Skeletal muscle satellite cell (primary cell): Measurements from ENCODE around the gene PTGER3.
A peak's percentile ranks its signal among the peaks of the same experiment; 100 is the strongest.

ENCODE experiments used
- H3K27me3 ChIP-seq: 2 replicates; pipeline ENCODE4 v1.7.0; 2013; ENCODE audit warnings: low read length; ENCODE audit not compliant: control insufficient read depth, insufficient read depth
- H3K36me3 ChIP-seq: 2 replicates; pipeline ENCODE4 v1.7.0; 2013; ENCODE audit warnings: mild to moderate bottlenecking, control low read depth, low read length; ENCODE audit not compliant: insufficient read depth
- H3K4me1 ChIP-seq: 2 replicates; pipeline ENCODE4 v1.7.0; 2013; ENCODE audit warnings: low read length; ENCODE audit not compliant: control insufficient read depth, insufficient read depth
- H3K4me2 ChIP-seq: 2 replicates; pipeline ENCODE4 v1.7.0; 2013; ENCODE audit warnings: mild to moderate bottlenecking, low read length
- H3K4me3 ChIP-seq: 2 replicates; pipeline ENCODE4 v1.7.0; 2013; ENCODE audit warnings: low read length
- H3K9ac ChIP-seq: 2 replicates; pipeline ENCODE4 v1.7.0; 2013; ENCODE audit warnings: mild to moderate bottlenecking, low read depth, low read length, moderate library complexity
- H3K9me3 ChIP-seq: replicated peaks from 2 replicates; pipeline ENCODE4 v1.7.0; 2013; ENCODE audit warnings: mild to moderate bottlenecking, control low read depth, low read length

PTGER3 gene

DNA sequence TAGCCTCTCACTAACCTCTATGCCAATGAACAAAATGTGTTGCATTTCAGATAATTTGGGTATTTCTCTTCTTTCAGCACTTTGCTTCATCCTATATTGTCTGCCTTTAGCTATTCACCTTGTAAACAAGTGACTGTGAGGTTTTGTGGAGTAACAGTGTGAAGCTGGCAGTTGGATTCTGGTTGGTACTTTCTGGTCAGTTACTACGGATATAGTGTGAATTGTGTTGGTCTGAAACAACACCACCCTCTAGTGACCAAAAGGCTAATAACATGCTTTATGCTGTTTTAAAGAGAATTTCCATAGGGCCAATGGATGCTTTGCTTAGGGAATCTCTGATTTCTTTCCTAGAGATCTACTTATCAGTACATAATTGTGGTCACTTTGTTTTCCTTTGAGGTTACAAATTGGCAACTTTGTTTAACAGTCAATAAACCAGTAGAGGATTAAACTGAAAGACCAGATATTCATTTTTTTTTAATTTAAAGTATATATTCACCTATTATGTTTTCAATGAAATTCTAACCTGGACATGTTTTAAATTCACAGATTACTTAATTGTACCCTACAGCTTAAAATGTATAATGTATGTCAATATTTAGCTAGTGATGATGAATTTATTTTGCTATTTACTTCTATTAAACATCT lies 2.5 kb upstream of the PTGER3 start:
- Histone ChIP-seq H3K4me1 (peaks cover 12% of the 10 kb centered on the region), H3K4me2 (no peak overlapping the region), H3K9ac (no peak overlapping the region), H3K36me3 (no peaks in the 10 kb centered on the region), H3K4me3 (no peak overlapping the region), H3K27me3 (peaks cover 45% of the 10 kb centered on the region), H3K9me3 (no peaks in the 10 kb centered on the region)

DNA sequence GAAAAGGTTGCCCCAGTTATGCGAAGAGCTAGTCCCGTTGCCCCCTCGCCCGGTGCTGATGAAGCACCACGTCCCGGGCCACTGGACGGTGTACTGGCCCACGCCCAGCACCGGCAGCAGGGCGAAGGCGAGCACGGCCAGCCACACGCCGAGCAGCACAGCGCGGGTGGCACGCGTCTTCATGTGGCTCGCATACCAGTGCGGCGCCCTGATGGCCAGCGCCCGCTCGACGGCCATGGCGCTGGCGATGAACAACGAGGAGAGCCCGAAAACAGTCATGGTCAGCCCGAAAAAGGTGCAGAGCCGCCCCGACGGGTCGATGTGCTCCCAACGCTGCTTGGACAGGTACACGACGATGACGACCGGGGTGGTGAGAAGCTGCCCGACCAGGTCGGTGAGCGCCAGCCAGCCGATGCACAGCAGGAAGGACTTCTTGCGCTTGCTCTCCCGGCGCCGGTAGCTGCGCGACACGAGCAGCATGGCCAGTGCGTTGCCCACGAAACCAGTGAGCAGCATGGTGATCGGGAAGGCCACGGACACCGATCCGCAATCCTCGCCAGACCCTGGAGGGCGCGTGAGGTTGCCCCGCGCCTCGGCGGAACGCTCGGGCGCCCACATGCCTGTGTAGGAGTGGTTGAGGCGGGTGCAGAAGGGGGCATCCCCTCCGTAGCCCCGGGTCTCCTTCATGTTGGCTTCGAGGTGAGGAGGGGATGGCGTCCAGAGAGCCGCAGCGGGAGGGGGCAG lies 553 bp downstream of the PTGER3 start:
- H3K4me2 ChIP-seq, result peak overlapping the region; percentile 78
- peaks cover 63% of the 10 kb centered on the region for H3K27me3 ChIP-seq
- peaks cover 12% of the 10 kb centered on the region for H3K4me1 ChIP-seq
- H3K9me3 ChIP-seq, result no peaks in the 10 kb centered on the region
- no peak overlapping the region for H3K9ac ChIP-seq
- peak overlapping the region; percentile 64 for H3K4me3 ChIP-seq
- H3K36me3 ChIP-seq, result no peaks in the 10 kb centered on the region

DNA sequence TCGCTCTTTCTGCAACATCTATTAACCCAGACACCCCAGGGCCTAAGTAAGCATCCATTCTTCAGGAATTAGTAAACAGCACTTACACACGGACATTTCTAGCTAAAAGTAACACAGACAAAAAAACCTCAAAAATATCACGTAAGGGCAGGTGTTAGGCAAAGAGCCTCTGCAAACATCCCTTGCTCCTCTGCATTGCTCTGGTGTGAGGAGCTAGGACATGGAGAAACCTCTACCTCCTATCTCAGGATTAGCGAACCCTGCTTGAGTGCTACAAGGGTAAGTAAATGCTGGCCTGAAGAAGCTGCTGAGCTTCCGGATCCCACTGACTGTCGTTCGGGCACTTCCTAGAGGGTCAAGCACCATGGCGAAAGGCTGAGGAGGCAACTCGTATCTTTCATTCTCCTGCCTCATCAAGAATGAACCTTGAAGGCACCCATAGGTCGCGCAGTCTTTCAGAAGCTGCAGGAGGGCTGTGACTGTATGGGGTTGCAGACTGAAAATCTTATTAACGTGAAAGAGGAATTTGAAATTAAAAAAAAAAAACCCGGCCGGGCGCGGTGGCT lies 2.1 kb downstream of the PTGER3 start:
- Histone ChIP-seq H3K4me1 (peaks cover 12% of the 10 kb centered on the region), H3K9me3 (no peaks in the 10 kb centered on the region), H3K4me3 (no peak overlapping the region), H3K9ac (no peak overlapping the region), H3K4me2 (no peak overlapping the region), H3K27me3 (peaks cover 73% of the 10 kb centered on the region), H3K36me3 (no peaks in the 10 kb centered on the region)

DNA sequence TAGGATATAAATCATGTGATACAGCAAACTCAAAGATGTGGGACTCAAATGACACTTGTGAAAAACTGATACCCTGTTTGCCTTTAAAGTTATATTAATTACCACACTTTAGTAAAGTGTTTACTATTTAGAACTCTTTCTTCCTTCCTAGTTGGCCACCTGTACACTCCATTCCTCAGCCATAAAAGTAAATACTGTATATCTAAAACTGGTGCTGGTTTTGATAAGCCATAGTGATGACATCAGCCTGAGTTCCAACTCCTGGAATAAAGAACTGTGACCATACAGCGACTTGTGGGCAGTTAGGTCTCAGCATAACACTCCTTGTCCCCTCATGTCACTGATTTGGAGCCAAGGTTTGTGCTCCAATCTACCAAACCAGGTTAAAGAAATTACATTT lies 2.8 kb downstream of the PTGER3 start:
- Histone ChIP-seq H3K9me3 (no peaks in the 10 kb centered on the region), H3K36me3 (no peaks in the 10 kb centered on the region), H3K4me2 (no peak overlapping the region), H3K9ac (no peak overlapping the region), H3K27me3 (peaks cover 72% of the 10 kb centered on the region), H3K4me1 (peaks cover 12% of the 10 kb centered on the region), H3K4me3 (no peak overlapping the region)

DNA sequence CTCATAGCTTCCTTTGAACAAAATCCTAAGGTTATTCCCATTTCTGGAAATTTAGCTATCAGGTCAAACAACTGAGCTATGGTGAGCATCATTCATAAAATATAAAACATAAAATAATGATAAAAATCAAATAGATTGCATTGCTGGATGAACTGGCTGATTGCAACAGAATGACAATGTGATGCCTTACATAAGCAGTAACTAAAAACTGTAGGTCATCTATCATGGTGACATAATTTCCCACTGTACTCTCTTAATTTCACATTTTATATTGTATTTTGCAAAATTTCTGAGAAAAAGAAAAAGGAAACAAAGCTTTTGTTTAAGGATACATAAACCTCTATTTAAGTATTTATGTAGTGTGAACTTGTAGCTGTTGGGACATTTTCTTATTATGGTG lies 4.6 kb downstream of the PTGER3 start:
- Histone ChIP-seq H3K4me3 (no peak overlapping the region), H3K9ac (no peak overlapping the region), H3K4me1 (peaks cover 12% of the 10 kb centered on the region), H3K36me3 (no peaks in the 10 kb centered on the region), H3K27me3 (peaks cover 61% of the 10 kb centered on the region), H3K9me3 (no peaks in the 10 kb centered on the region), H3K4me2 (no peak overlapping the region)

DNA sequence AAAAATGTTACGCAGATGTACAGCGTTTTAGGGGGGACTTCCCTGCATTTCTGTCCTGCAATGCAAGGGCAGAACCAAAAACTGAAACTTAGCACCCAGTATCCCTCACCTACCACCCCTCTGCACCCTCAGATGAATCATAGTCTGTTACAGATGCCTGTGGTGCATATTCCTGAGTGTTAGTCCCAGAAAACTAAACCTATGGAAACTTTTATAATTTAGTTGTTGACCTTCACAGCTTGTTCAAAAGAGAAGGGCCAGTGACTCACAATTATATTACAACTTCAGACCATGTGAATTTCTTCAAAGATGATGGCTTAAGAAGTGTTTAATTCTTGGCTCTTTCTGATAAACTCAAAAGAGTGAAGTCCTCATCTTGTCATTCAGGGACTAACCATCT lies 5.8 kb downstream of the PTGER3 start:
- H3K27me3 ChIP-seq, result peaks cover 48% of the 10 kb centered on the region
- peaks cover under 1% of the 10 kb centered on the region for H3K4me1 ChIP-seq

DNA sequence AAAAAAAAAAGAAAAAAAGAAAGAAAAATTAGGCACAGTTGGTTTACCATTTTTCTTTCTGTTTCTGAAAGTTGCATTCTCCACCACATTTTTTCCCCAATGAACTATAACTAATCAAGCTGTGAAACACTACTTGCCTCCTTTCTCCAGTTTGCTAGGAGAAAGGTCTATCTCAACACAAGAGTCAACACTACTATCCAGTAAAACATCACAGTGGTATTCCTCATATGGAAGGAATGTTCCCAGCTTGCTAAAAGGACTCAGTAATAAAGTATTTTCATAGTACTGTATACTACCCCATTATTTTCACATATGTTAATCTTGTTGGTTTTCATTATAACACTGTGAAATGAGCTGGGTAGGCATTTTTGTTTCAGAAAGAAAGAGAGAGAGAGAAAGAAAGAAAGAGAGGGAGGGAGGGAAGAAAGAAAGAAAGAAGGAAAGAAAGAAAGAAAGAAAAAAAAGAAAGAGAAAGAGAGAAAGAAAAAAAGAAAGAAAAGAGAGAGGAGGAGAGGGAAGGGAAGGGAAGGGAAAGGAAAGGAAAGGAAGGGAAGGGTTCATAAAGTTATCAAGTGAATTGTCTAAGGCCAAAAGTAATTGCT lies 7.9 kb downstream of the PTGER3 start:
- Histone ChIP-seq H3K9ac (no peak overlapping the region), H3K36me3 (no peaks in the 10 kb centered on the region), H3K4me2 (no peak overlapping the region), H3K4me1 (no peaks in the 10 kb centered on the region), H3K4me3 (no peak overlapping the region), H3K27me3 (peaks cover 40% of the 10 kb centered on the region), H3K9me3 (no peaks in the 10 kb centered on the region)

More for the DNA sequence above, 5.8 kb downstream of the PTGER3 start:
- H3K9me3 ChIP-seq, result no peaks in the 10 kb centered on the region
- H3K4me2 ChIP-seq, result no peak overlapping the region
- H3K4me3 ChIP-seq, result no peak overlapping the region
- H3K9ac ChIP-seq, result no peak overlapping the region
- no peaks in the 10 kb centered on the region for H3K36me3 ChIP-seq

DNA sequence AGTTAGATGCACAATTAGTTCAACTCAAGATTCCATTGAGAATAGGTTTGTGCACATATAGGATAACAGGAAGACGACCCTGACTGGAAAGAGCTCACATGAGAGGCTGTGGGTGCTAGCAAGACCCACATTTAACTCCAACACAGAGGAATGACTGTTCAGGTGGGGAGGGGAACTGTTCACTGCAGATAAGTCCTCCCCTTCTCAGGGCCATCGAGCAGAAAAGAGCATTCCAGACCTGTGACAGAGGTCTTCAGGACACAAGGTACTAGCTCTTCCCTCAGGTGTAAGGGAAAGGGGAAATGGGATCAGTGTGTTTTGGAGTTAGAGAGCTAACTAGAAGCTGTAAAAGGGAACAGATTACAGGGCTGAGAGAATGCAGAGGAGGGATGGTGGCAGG lies 8.7 kb downstream of the PTGER3 start:
- no peaks in the 10 kb centered on the region for H3K4me1 ChIP-seq
- H3K36me3 ChIP-seq, result no peaks in the 10 kb centered on the region
- no peaks in the 10 kb centered on the region for H3K9me3 ChIP-seq
- H3K9ac ChIP-seq, result no peak overlapping the region
- peaks cover 36% of the 10 kb centered on the region for H3K27me3 ChIP-seq
- H3K4me3 ChIP-seq, result no peak overlapping the region
- no peak overlapping the region for H3K4me2 ChIP-seq

DNA sequence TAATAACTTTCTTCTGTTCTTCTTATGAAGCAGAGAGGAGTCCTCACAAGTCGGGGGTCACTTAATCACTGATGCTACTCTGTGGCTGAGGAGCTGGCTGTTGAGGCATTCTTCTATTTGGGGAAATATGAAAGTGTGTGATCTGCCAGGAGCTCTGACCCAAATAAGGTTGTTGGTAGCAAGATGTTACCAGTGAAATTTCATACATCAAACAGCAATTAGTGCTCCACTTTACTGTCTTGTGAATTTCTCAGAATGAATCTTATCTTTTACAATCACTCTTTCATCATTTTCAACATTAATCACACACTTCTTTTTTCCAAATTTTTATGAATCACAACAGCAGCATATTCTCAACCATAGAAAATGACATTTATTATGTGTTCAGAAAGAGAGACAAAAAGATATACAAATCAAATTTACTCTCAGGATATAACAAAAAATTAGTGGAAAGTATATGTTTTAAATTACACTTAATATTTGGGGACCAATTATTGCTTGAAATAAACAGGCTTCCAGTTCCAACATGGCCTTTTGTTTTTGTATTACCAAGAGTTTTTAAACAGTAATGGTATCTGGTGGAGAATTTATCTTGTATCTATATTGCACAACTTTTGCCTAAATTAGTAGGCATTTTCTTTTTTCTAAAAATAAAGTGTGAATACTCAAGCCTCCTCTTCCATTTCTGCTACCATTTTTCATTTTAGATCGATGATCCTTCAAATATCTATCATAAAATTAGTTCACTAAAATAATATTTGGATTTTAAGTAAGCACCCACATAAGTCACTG lies 9.6 kb downstream of the PTGER3 start:
- Histone ChIP-seq H3K4me2 (no peak overlapping the region), H3K27me3 (peaks cover 39% of the 10 kb centered on the region), H3K4me3 (no peak overlapping the region), H3K9me3 (no peaks in the 10 kb centered on the region), H3K9ac (no peak overlapping the region), H3K4me1 (no peaks in the 10 kb centered on the region), H3K36me3 (no peaks in the 10 kb centered on the region)

DNA sequence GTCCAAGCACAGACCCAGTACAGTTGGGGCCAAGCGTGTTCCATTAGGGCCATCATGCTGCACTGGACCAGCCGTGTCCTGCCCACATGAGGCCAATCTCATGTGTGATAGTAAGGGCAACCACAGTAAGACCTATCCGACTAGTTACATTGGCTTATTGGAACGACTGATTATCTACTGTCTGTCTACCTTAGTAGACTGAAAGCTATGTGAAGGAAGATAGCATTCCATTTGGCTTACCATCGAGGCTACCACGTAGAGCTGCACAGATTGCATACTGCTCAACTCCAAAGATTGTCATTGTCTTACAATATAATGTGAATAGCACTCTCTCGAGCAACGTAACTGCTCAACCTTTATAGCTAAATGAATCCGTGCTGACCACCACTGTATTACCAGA lies 10.6 kb downstream of the PTGER3 start:
- Histone ChIP-seq H3K4me1 (no peaks in the 10 kb centered on the region), H3K27me3 (peaks cover 36% of the 10 kb centered on the region), H3K9ac (no peak overlapping the region), H3K4me2 (no peak overlapping the region), H3K36me3 (no peaks in the 10 kb centered on the region), H3K4me3 (no peak overlapping the region), H3K9me3 (no peaks in the 10 kb centered on the region)

DNA sequence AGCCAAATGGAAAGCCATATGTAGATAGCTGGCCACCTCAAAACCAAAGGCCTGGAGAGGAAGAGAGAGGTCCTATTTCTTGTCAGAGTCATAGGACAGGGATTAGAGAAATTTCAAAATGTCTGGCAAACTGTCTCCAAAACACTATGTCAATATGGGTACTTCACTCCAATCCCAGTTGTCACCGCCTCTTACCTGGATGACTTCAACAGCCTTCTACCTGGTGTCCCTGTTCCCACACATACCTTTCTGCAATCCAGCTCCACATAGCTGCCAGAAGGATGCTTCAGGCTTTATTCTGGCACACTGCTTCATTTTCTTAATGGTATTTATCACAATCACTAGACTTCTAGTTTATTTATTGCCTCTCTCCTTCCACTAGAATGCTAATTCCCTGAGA lies 14.5 kb downstream of the PTGER3 start:
- Histone ChIP-seq H3K9ac (no peak overlapping the region), H3K4me2 (no peak overlapping the region), H3K4me1 (no peaks in the 10 kb centered on the region), H3K9me3 (no peaks in the 10 kb centered on the region), H3K4me3 (no peak overlapping the region), H3K27me3 (peaks cover 22% of the 10 kb centered on the region), H3K36me3 (no peaks in the 10 kb centered on the region)
